HEK293 (cell line): ENCODE results near the gene CLDN10.

Experiments
- KLF16 ChIP-seq: fragments of 450-650 bp; formaldehyde crosslinking; IDR thresholded peaks from 2 replicates; pipeline ENCODE4 v1.5.1; 2017; ENCODE audit warnings: missing biosample characterization, missing genetic modification characterization
- ZBTB8A ChIP-seq: fragments of 450-650 bp; formaldehyde crosslinking; IDR thresholded peaks from 2 replicates; pipeline ENCODE4 v1.5.1; 2016; ENCODE audit warnings: missing biosample characterization, missing genetic modification characterization
- ZEB2 ChIP-seq: fragments of 450-650 bp; formaldehyde crosslinking; IDR thresholded peaks from 2 replicates; pipeline ENCODE4 v1.5.1; 2016; ENCODE audit warnings: missing biosample characterization, missing genetic modification characterization
- ZNF121 ChIP-seq: fragments of 450-650 bp; formaldehyde crosslinking; IDR thresholded peaks from 2 replicates; pipeline ENCODE4 v1.5.1; 2016; ENCODE audit warnings: missing biosample characterization, missing genetic modification characterization
- ZNF138 ChIP-seq: fragments of 450-650 bp; formaldehyde crosslinking; IDR thresholded peaks from 2 replicates; pipeline ENCODE4 v1.5.1; 2016; ENCODE audit warnings: missing biosample characterization, missing genetic modification characterization, borderline replicate concordance
- TF ChIP-seq, protein P1 (sequence below): fragments of 450-650 bp; formaldehyde crosslinking; IDR thresholded peaks from 2 replicates; pipeline ENCODE4 v1.5.1; 2016; ENCODE audit warnings: missing biosample characterization, missing genetic modification characterization

DNA sequence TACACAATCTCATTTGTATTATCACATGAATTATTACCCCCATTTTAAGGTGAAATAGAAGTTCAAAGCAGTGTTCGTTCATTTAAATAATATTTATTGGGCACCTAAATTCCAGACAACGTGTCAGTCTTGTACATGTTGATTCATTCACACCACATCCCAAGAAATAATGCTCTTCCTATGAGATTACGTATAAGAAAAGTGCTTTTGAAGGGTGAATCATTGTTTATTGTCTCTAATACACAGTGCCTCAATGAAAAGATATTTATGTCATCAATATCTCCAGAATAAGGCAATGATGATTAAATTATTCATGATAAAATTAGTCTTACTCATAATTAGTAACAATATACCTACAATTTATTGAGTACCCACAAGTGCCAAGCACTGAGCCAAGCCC, 35.6 kb downstream of the CLDN10 start:
- TF ChIP-seq ZNF138 (no peak), ZNF121 (tag by site-specific recombination) (no peak), KLF16 (tag by site-specific recombination) (no peak), ZEB2 (tag by site-specific recombination) (no peak), ZBTB8A (tag by site-specific recombination) (no peak)
- TF ChIP-seq, protein P1, sequence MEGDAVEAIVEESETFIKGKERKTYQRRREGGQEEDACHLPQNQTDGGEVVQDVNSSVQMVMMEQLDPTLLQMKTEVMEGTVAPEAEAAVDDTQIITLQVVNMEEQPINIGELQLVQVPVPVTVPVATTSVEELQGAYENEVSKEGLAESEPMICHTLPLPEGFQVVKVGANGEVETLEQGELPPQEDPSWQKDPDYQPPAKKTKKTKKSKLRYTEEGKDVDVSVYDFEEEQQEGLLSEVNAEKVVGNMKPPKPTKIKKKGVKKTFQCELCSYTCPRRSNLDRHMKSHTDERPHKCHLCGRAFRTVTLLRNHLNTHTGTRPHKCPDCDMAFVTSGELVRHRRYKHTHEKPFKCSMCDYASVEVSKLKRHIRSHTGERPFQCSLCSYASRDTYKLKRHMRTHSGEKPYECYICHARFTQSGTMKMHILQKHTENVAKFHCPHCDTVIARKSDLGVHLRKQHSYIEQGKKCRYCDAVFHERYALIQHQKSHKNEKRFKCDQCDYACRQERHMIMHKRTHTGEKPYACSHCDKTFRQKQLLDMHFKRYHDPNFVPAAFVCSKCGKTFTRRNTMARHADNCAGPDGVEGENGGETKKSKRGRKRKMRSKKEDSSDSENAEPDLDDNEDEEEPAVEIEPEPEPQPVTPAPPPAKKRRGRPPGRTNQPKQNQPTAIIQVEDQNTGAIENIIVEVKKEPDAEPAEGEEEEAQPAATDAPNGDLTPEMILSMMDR (tag by site-specific recombination), result no peak
